Activated T-helper 1 cell treated with anti-CD3 and anti-CD28 coated beads, Interleukin-2, amount 50 U/mL, for 16 hours (primary cell): ENCODE results near the gene BEND2.
"Not testable (repeated sequence)": the region's sequence is repeated elsewhere in the genome, so short reads cannot be mapped to it uniquely, and the experiment has no call there.

ENCODE experiments used
- DNase-seq, 2 donors: peaks; one replicate each; pipeline ENCODE4 v3.0.0-alpha.2; 2020; ENCODE audit warnings: low read depth in 1 of 2, low spot score in 1 of 2

Gene BEND2

DNA sequence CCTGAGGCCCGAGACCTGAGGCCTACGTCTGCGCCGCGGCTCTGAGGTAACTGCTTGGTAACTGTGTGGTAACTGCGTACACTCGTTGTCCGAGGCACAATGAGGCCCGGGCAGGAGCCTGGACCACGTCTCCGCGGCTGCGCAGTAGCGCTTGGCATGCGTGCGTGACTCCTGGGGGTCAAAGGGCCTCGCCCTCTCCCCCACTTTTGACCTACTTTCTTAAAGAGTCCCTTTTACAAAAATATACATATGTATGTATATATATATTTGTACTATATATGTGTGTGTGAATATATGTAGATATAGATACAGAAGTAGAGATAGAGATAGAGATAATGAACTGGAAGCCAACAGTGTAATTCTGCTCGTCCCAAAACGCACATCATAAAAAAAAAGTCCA lies at the start of gene BEND2:
BEND2 (minus strand) TSS at position 101 of the 400 bp plus-strand sequence. CDS start 136 bp downstream, outside the sequence.
- no peak for DNase-seq

DNA sequence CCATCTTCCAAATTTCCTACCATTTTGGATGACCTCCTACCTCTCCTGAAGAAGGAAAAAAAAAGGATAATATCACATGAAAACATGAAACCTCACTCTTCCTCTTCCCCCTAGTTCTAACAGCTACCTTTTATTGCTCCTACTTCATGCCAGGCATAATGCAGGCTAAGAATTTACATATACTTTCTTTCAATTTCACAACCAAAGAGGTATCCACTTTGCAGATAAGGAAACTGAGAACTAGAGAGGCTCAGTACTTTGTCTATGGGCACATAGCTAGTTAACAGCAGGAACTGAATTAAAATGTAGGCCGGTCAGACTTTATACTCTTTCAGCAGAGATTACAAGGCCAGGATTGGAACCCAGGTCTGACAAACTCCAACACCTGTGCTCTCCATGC lies 34.4 kb upstream of the BEND2 start:
- DNase-seq, result no peak

DNA sequence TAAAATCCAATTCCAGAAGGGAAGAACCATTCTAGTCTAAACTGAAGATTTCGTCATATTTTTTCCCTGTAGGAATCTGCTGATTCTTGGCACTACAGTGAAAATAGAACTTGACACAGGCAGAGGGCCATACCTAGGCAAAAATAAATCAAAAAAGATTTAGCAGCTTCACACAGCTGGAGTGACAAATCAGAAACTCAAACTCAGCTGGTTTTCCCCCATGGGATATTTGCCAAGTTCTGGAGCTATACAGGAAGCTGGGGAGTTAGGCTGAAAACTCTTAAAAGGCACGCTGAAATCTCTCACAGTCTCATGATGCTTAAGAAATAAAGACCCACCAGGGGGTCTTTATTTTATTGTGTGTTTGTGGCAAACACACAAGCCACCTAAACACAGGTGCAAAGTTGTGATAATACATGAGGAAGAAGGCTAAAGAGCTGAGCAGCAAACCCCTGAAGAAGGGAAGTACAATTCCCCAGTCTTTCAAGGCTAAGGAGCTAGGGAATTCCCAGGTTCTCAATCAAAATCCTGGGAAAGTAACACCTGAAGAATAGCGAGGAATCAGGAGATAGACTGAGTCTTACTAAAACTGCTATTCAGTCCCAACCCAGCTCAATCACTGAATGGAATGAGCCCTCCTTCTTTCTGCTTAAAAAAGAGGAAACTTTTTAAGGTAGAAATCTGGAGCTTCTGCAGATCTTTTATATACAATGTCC lies 32.1 kb upstream of the BEND2 start:
- DNase-seq, result no peak

DNA sequence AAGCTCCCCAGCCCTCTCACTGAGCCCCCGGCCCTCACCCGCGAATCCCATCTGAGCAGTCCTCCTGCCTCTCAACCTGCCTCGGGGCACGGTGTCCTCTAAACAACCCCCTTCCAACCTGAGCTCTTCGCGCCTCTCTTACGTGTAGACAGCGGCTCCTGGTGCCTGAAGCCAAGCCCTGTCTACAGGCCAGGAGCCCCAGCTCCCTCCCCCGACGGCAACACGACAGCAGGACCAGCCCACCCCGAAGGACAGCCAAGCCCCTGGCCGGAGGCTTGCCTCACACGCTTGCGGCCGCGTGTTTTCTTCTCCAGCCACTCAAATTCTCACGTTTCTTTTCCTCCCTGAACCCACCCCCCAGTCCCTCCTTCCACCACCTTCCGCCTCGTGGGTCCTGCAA lies 9.0 kb upstream of the BEND2 start:
- DNase-seq, result not testable (repeated sequence)

DNA sequence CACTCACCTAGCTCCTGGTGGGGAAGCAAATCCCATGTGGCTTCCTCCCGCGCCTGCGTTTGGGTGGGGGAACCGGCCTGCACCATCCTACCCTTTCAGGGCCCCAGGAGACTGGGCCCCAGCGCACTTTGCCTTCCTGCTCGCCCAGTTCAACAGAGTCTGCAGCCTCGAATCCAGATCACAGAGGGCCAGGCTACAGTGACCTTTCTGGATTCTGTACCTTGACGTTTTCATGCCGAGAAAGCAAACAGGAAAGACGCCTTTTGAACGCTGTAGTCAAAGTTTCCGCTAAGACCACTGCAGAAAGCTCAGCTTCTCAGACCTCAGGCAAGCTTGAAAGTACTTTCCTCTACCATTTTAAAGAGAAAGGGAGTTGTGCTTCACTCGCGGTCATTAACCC lies 7.4 kb upstream of the BEND2 start:
- no peak for DNase-seq

DNA sequence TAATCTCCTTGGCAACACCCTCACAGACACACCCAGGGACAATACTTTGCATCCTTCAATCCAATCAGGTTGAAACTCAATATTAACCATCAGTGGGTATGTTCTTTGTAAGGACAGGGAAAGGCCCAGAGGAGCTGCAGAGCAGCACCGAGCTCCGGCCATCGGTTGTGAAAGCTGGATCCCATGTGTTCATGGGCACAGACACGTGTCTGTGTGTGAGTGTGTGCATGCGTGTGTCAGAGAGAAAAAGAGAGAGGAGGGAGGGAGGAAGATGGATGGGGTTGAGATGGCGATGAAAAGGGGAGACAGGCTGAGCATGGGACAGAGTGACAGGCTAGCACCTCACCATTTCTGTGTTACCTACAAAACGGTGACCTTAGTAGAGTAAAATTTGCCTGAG lies 6.8 kb upstream of the BEND2 start:
- DNase-seq, result no peak

DNA sequence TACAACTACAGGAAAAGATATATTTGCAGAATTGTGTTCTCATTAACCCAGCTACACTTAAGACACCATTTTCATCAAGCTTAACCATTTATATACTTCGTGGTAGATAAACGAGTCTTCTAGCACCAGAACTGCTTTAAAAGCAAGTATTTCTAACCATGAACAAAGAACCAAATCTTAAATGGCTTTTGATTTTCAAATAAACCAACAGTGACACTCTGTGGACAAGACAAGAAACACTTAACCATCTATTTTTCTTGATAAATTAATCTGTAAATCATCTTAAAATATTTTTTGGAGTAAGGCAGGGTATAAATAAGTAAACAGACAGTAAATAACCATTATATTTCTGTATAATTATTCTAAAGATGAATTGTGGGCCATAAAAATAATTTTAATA lies 10.2 kb downstream of the BEND2 start:
- no peak for DNase-seq

DNA sequence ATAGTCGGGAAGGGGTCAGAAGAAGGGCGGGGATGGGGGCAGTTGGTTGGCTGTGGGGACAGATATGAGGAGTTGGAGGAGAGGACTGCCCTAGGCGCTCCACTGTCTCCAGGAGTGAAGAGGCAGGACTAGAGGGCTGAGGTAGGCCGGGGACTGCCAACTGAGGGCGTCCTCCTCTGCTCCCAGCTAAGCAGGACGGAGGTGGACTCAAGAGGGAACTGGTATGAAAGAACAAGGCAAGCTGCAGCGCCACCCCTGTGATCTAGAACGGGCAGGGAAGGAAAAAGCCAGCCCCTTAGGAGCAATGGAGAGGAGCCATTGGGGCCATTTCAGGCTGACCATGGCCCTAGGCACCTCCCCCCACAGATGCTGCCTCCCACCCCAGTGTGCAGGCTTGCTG lies 14.0 kb downstream of the BEND2 start:
- no peak for DNase-seq

DNA sequence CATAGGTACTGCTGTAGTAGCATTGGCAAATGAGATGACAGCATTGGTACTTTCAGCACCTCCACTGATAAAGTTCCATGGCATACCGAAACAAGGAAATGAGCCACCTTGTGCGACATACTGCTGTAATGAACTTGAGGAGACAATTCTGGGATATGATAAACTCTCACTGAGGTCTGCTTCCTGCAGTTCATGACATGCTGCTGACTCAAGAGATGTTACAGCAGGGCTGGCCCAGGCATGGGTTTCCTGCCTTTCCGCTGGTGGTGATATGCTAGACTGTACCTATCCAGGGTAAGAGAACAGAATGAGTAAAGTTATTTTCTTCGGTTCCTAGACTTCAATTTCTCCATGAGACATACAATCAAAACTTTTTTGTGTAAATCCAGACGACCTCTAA lies 17.1 kb downstream of the BEND2 start:
- no peak for DNase-seq

DNA sequence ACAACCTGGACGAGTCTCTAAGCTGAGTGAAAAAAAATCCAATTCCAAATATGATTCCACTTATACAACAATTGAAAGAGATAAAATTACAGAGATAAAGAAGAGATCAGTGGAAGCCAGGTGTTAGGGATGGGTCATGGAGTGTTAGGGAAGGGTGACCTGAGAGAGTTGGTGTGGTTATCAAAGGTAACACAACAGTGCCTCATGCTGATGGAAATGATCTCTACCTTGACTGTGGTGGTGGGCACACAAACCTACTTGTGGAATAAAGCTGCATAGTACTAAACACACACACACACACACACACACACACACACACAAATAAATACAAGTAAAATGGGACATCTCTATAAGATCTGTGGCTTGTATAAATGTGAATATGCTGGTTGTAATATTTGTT lies 26.0 kb downstream of the BEND2 start:
- no peak for DNase-seq

DNA sequence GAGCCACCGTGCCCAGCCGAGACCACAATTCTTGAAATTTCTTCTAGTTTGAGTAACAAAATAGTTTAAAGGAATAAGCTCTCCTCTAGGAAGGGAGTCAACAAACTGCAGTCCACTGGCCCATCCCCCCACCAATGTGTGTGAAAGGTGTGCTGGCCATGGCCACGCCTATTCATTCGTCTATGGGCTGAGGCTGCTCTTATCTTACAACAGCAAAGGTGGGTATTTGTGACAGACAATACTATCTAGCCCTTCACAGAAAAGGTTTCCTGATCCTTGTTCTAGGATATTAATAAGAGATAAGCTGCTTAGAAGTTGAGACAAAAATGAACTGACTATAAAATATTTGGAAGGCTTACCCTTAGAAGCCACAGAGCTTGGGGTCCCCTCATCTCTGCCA lies 41.2 kb downstream of the BEND2 start:
- no peak for DNase-seq

DNA sequence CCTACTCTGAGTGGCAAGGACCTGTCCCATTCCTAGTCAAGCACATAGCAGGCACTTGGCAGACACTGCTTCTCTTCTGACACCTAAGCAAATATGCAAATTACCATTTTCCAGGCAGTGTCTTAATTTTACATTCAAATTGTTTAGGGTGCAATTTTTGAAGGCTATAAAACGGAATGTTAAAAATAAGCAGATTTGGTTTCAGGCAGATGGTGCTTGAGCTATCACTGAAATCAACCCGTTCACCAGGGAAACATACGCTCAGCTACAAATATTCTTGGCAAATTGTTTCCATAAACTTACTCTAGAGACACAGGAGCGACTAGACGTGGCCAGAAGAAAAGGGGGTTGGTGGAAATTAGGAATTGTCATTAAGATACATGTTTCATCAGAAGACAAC lies 45.7 kb downstream of the BEND2 start:
- DNase-seq, result no peak

DNA sequence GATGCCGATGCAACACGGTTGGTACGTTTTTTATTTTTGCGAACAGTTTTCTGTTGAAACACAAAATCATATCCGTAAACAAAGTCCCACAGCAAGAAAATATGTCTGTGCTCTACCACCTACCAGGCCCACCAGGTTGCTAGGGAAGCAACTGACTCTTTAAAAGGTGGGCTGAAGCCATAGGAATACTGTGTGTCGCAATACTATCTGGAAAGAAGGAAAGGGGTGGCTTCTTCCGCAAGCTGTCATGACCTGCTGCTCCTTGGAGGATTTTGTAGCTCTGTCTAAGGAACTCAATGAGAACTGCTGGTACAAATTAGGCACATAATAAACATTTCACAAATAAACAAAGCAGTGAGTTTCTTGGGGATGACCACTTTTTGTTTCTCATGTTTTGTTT lies 46.5 kb downstream of the BEND2 start:
- no peak for DNase-seq

DNA sequence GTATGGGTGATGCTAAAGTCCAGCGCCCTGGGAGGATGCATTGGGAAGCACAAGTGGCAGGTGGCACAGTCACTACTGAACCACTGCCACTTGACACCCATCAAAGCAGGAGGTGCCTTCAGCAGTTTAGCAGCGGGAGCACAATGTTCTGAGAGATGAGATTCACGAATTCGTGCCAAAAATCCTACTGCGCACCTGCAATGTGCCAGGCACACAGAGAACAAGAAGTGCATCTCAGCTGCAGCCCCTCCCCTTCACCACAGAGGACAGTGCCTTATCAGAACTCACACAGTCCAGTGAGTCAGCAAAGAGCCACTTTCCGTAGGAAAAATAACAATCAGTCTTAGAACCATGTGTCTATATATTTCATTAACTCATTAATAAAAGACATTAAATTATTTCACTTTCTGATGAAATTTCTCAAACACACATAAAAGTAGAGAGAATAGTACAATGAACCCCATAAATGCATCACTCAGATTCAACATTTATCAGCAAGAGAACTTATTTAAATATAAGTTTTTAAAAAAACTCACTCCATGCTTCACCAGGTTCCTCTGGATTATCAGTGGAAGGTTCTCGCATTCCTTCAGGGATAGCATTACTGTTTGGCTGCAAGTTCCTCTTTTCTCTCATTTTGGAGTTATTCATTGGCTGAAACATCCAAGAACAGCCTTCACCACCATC lies 47.0 kb downstream of the BEND2 start:
- DNase-seq, result no peak

DNA sequence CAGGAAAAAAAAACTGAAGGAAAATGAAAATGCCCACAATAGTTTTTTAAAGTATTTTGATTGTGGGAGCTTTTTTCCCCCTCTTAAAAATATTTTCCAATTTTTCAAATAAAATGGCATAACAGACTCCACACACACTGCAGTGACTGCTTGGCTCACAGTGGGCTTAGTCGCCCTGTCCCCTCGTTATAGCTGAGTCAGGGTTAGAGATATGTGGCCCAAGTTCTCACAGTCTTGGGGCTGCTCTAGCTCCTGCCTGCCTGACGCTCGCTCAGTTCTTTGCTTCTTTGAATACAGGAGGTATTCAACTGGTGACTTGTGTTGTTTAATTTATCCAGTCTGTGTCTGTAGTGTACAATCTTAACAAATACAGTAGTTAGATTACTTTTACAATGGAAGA lies 47.7 kb downstream of the BEND2 start:
- no peak for DNase-seq

DNA sequence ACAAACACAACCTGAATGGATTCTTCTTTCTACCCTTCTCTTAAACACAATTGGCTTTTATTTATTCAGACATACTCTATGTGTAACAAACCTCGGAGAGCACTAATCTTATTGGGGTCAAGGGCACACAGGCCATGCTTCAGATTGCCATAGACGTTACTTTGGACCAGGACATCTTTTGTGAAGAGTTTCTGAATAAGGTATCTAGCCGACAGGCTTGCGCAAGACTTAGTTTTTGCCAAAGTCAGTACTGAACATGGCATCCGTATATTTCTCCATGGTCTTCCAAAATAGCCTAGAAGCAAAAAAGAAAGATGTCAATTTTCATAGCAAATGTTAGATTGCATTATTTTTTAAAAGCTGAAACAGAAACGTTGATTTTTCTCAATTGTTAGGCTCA lies 49.8 kb downstream of the BEND2 start:
- DNase-seq, result no peak

DNA sequence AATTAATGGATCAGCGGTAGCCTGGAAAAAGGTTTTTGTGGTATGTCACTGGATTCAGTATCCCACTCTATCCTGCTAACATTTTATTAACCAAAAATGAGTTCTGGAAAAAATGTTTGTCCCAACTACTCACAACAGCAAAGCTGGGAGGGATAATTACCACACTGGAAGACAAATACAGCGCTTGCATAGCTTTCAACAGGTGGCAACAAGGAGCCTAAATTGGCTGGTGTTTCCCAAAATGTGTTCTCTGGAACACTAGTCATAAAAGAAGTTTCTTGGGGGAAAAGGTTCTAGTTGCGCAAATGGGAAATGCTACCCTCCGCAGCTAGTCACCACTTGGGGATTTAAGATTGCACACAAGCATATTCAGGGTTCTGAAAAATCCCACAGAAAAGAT lies 54.6 kb downstream of the BEND2 start:
- no peak for DNase-seq

DNA sequence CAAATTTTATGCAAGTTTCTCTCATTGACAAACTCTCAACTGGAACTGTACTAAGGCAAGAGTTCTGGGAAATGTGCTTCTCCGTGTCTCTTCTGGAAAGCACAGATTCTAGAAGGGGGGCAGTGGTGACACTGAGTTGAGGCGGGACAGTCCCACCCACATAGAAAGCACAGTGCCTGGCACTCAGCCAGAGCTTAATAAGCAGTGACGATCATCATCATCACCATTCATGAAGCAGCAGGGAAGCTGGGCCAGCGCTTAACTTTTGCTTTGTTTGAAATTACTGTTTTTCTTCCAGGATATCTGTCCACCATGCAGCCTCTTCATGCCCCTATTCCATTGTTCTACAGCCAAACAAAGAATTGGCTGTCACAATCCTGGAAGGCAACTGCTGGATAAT lies 60.3 kb downstream of the BEND2 start:
- DNase-seq, result no peak

DNA sequence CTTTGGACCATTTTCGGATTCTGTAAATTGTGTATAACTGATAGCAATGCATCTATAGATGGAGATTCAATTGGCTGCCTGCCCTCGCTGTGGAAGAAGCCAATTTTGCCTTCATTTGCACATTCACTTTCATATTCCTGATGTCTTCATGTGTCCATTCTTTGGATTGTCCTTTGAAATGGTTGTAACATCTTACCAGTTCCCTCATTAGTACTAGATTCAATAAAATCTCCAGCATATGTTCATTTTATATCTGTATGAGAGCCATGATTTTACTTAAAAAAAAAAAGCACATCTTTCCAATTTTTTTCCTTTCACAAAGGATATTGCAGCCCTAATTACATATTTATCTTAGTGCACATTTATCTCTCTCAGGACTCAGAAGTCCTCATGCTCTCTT lies 61.7 kb downstream of the BEND2 start:
- no peak for DNase-seq

DNA sequence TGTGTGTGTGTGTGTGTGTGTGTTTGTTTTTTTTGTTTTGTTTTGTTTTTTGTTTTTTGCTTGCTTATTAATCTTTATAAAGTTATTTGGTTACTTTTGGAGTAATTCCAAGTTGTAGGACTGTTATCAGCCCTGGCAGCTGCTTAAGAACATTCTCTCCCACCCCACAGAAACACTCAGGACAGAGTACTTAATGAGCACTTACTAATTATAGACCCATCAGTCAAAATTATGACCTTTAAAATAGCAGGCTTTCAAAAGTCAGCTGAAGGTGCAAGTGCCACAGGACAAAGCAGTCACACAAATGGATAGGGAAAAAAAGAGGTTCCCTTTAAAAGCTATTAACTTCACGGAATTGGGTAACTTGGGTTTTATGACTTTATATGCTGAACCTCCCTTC lies 69.0 kb downstream of the BEND2 start:
- DNase-seq, result no peak

DNA sequence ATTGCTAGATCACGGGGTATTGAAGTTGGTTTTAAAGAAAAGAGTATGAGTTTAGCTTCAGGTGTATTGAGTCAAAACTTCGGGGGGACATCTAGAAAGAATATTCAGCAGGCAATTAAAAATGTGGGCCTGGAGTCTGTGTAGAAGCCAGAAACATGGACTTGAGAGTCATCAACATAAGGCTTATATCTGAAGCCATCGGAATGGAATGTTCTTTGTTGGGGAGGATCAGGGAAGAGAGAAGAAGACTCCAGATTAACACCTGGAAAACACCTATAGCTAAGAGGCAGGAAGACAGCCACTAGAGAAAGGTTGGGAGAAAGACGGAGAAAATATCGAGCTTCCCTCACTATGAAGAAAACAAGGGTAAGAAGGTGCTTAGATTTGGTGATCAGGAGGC lies 69.5 kb downstream of the BEND2 start:
- no peak for DNase-seq

DNA sequence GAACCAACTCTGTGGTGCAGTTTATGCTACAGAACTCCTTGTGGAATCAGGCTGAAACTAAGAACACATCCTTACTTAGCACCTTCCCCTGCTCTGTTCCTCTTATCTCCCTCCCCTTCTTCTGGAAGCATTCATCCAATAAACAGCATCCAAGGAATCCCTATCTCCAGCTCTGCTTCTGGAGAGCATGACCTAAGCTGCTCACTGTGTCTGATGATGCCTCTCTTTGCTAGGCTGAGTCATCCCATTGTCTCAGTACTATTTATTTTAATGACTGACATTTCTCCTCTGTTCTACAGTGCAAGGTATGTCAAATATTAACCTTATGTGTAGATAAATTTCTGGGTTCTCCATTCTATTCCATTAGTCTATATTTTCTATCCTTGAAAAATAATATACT lies 71.2 kb downstream of the BEND2 start:
- no peak for DNase-seq

DNA sequence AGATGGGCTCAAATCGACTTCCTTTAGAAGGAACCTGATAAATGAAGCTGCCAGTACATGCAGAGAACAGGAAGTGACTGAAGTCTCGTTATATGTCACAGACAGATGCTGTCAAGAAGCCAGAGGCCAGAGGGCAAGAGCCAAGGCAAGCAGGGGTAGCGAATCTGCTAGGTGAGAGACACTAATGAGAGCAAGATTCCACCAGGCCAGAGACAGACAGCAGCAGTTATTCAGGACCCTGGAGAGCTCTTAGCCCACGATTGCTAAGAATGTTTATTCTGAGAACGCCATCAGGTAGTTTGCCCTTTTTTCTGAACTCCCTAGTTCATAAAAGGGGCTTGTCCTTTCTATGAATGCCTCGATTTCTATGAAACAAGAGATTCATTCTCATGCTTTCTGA lies 73.7 kb downstream of the BEND2 start:
- no peak for DNase-seq
